SK-N-SH treated with all-trans-retinoic acid at 6 μM for 48 hours (cell line): ENCODE data around the gene TRIM47.

Experiments
- ATAC-seq: fragments of 200-7000 bp; cut with Tn5 transposase; 3 replicates; pipeline ENCODE4 v1.9.1; 2020; ENCODE audit warnings: mild to moderate bottlenecking, moderate library complexity
- ARNTL ChIP-seq: fragments of 450-650 bp; formaldehyde crosslinking; IDR thresholded peaks from 2 replicates; pipeline ENCODE4 v1.5.0; 2020; ENCODE audit warnings: low read depth, mild to moderate bottlenecking, moderate library complexity, borderline replicate concordance
- BACH2 ChIP-seq: fragments of 250-450 bp; sonication (Bioruptor Pico); IDR thresholded peaks from 2 replicates; pipeline ENCODE4 v1.9.0; 2021; ENCODE audit warnings: mild to moderate bottlenecking, borderline replicate concordance
- CREB5 ChIP-seq: fragments of 250-450 bp; sonication (Bioruptor Pico); IDR thresholded peaks from 2 replicates; pipeline ENCODE4 v1.5.1; 2020; ENCODE audit warnings: low read depth, mild to moderate bottlenecking, moderate library complexity
- CSRNP3 ChIP-seq: fragments of 250-450 bp; sonication (Bioruptor Pico); IDR thresholded peaks from 2 replicates; pipeline ENCODE4 v1.5.1; 2021; ENCODE audit warnings: mild to moderate bottlenecking, moderate library complexity
- GLIS3 ChIP-seq: fragments of 250-450 bp; sonication (Bioruptor Pico); IDR thresholded peaks from 2 replicates; pipeline ENCODE4 v1.5.0; 2020; ENCODE audit warnings: mild to moderate bottlenecking, moderate library complexity
- PATZ1 ChIP-seq: fragments of 250-450 bp; sonication (Bioruptor Pico); IDR thresholded peaks from 2 replicates; pipeline ENCODE4 v1.8.0; 2020; ENCODE audit warnings: mild to moderate bottlenecking, moderate library complexity, borderline replicate concordance
- POU6F1 ChIP-seq: fragments of 250-450 bp; sonication (Bioruptor Pico); IDR thresholded peaks from 2 replicates; pipeline ENCODE4 v1.8.0; 2021; ENCODE audit warnings: low read depth, mild to moderate bottlenecking, moderate library complexity, borderline replicate concordance
- PPARA ChIP-seq: fragments of 250-450 bp; sonication (Bioruptor Pico); IDR thresholded peaks from 2 replicates; pipeline ENCODE4 v1.5.0; 2020; ENCODE audit warnings: mild to moderate bottlenecking, borderline replicate concordance
- RARB ChIP-seq: fragments of 250-450 bp; sonication (Bioruptor Pico); IDR thresholded peaks from 2 replicates; pipeline ENCODE4 v1.8.0; 2021; ENCODE audit warnings: mild to moderate bottlenecking, moderate library complexity
- SNAI2 ChIP-seq: fragments of 250-450 bp; sonication (Bioruptor Pico); IDR thresholded peaks from 2 replicates; pipeline ENCODE4 v1.5.0; 2020; ENCODE audit warnings: mild to moderate bottlenecking, moderate library complexity
- TCF4 ChIP-seq: fragments of 250-450 bp; sonication (Bioruptor Pico); IDR thresholded peaks from 2 replicates; pipeline ENCODE4 v1.8.0; 2021; ENCODE audit warnings: mild to moderate bottlenecking, moderate library complexity, borderline replicate concordance
- TSHZ2 ChIP-seq: fragments of 250-450 bp; sonication (Bioruptor Pico); IDR thresholded peaks from 2 replicates; pipeline ENCODE4 v1.5.0; 2020; ENCODE audit warnings: mild to moderate bottlenecking, moderate library complexity
- ZC3H10 ChIP-seq: fragments of 250-450 bp; sonication (Bioruptor Pico); IDR thresholded peaks from 2 replicates; pipeline ENCODE4 v1.5.1; 2021; ENCODE audit warnings: mild to moderate bottlenecking, moderate library complexity
- ZFP3 ChIP-seq: fragments of 250-450 bp; sonication (Bioruptor Pico); IDR thresholded peaks from 2 replicates; pipeline ENCODE4 v1.5.0; 2020; ENCODE audit warnings: mild to moderate bottlenecking, moderate library complexity
- ZFP30 ChIP-seq: fragments of 450-650 bp; formaldehyde crosslinking; IDR thresholded peaks from 2 replicates; pipeline ENCODE4 v1.5.0; 2022; ENCODE audit warnings: mild to moderate bottlenecking, moderate library complexity
- ZNF565 ChIP-seq: fragments of 450-650 bp; formaldehyde crosslinking; conservative IDR thresholded peaks from 2 replicates; pipeline ENCODE4 v1.5.0; 2020; ENCODE audit warnings: low read depth, mild to moderate bottlenecking, moderate library complexity
- ZNF70 ChIP-seq: fragments of 450-650 bp; formaldehyde crosslinking; IDR thresholded peaks from 2 replicates; pipeline ENCODE4 v1.5.0; 2020; ENCODE audit warnings: mild to moderate bottlenecking, moderate library complexity
- ZNF8 ChIP-seq: fragments of 450-650 bp; formaldehyde crosslinking; IDR thresholded peaks from 2 replicates; pipeline ENCODE4 v1.5.0; 2020; ENCODE audit warnings: mild to moderate bottlenecking, moderate library complexity

The TRIM47 gene

GRCh38 chr17:75892556-75893224 is 14.3 kb upstream of the TRIM47 start:
- TF ChIP-seq GLIS3 (CRISPR knock-in tag) (no peak), PATZ1 (no peak), TSHZ2 (no peak), ZFP30 (CRISPR knock-in tag) (no peak), RARB (CRISPR knock-in tag) (no peak), ZNF8 (CRISPR knock-in tag) (no peak), ZNF565 (CRISPR knock-in tag) (no peak), ZFP3 (no peak), CREB5 (CRISPR knock-in tag) (no peak), ZC3H10 (CRISPR knock-in tag) (no peak), PPARA (CRISPR knock-in tag) (no peak)
- ATAC-seq, result no peak

GRCh38 chr17:75891605-75892555 is 13.5 kb upstream of the TRIM47 start:
- no peak for ATAC-seq
- TF ChIP-seq POU6F1 (CRISPR knock-in tag) (no peak), ZC3H10 (CRISPR knock-in tag) (no peak), GLIS3 (CRISPR knock-in tag) (no peak), SNAI2 (CRISPR knock-in tag) (no peak), PATZ1 (no peak), ARNTL (CRISPR knock-in tag) (no peak), CSRNP3 (CRISPR knock-in tag) (no peak), PPARA (CRISPR knock-in tag) (no peak), ZFP30 (CRISPR knock-in tag) (no peak), BACH2 (CRISPR knock-in tag) (no peak), TCF4 (CRISPR knock-in tag) (no peak), ZNF70 (CRISPR knock-in tag) (no peak), ZNF8 (CRISPR knock-in tag) (no peak), ZNF565 (CRISPR knock-in tag) (no peak), RARB (CRISPR knock-in tag) (no peak), TSHZ2 (no peak)
